GM18498 (cell line): ENCODE measurements around the gene FHIT.
"Not testable (repeated sequence)": the region's sequence is repeated elsewhere in the genome, so short reads cannot be mapped to it uniquely, and the experiment has no call there.

Source experiments
- ATAC-seq: cut with Tn5 transposase; IDR thresholded peaks from one replicate; pipeline ENCODE4 v1.9.1; 2021; ENCODE audit warnings: mild to moderate bottlenecking, moderate library complexity; ENCODE audit not compliant: unreplicated experiment

The FHIT gene

DNA sequence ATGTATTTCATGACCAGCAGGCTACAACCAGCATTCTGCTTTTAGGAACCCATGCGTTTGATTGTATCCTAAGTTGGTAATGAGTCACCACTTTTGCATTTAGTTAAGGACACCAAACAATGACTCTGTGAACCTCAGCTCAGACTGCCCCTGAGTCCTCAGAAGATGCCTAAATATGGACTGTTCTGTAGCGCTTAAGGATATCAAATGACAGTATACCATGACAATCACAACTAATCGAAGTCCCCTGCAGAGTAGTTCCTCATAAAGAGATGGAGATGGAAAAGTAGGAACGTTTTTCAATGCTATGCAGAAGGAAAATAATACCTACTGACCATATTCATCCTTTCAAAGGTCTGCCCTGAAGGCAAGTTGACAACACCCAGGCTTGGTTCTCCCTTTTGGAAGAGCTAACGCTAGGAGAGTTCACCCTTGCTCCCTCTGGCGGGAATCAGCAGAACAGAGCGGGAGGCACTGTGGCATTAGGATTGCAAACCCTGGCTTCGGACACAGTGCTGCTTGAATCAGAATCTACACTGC, 508.6 kb downstream of the FHIT start:
- no peak for ATAC-seq

DNA sequence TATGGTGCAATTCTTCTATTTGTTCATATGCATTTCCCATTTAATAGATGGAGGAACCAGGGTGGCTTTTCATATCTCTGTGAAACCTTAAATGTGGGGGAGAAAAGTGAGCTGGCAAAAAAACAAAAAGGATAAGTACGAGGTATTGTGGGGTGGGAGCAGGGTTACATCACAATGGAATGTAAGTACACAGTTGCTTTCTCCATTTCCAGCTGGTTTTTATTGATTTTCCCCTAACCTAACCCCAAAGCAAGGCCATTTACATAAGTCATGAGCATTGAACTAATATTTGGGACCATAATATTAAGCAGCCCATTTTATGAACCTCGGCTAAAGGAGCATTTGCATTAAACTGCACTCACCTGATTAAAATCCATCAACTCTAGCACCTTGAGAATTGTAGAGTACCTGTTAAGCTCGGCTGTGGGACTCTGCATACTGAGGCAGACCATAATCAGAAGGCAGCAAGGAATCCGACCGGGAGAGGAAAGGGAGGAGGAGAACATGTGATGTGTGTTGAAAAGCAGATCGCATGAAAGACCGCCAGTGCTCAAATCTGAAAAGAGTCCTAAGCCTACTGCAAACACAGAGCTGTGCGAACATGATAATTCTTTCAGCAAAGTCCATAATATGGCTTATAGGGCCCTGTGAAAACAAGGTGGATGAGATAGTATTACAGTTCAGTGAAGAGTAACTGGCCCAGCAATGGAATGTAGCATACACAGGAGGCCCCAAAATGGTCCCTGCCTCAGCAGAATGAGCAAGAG, 513.4 kb downstream of the FHIT start:
- no peak for ATAC-seq

DNA sequence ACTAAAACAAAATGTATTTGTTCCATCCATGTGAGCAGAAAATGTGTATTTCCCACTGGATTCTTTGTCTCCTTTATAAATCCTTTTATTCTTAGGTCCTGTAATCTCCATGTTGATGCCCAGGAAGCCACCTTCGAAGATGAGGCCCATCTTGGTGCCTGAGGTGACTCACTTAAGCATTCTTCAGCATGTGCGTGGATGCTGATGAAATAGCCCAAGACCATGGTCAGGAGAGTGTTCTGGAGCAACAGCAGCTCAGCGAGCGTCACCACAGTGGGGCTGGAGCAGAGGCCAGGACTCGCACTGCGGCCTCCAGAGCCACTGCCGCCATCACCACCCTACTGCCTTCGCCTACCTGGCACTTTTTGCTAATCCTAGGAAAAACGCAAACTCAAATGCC, 520.9 kb downstream of the FHIT start:
- ATAC-seq = no peak

DNA sequence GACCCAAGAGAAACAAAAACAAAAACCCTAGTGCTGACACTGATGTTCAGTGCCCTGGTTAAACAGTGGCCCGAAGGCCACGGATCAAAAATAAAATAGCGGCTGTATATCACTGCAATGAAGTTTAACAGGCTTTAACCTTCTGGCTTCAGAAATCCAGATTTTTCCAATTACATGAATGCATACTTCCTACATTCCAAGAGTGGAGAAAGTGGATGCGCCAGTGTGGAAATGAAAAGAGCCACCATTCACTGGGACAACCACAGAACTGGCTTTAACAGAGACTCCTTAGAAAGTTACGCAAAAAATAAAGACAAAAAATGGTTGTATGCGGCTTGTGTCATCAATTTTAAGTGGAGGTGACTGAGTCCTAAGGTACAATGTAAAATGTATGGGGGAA, 522.2 kb downstream of the FHIT start:
- no peak for ATAC-seq

DNA sequence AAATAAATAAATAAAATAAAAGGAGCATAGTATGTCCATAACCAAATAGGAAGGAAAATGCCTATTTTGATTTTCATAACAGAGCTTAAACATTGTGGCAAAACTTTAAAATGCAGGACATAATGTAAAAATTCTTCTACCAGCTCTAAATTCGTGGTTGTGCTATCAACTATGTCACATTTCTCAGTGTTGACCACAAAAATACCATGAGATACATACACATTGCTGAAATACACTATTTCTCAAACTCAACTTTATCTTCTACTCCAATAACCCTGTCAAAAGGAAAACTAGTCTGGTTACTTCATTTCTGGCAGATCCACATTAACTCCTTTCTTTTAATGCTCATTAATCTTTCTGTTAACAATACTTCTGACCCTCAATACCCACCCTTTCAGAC, 523.2 kb downstream of the FHIT start:
- ATAC-seq = no peak

DNA sequence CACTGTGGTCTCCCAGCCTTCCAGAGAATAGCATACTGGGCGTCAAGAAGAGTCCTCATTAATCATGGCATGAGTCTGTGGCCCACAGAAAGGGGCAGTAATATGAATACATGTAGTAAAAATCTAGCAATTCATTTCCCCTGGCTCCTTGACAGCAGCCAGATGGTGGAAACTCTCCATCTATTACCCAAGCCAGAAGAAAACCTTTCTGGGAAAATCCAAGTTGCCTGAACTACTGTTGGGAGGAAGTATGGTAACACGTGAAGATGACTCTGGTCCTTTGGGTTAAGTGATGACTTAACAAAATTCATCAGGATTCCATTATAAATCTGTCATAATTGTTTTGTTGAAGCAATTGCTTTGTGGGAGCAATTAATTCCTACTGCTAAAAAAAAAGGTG, 530.5 kb downstream of the FHIT start:
- ATAC-seq = no peak

DNA sequence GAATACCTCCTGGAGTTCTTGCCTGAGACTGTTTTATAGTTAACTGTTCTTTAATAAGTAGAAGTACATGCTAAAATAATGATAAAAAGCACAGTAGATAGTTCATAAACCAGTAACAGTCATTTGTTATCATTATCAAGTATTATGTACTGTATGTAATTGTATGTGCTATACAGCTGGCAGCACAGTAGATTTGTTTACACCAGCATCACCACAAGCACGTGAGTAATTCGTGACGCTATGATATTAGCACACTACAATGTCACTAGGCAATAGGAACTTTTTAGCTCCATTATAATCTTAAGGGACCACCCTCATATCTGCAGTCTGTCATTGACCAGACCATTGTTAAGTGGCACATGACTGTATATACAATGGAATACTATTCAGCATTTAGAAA, 534.7 kb downstream of the FHIT start:
- ATAC-seq = no peak

DNA sequence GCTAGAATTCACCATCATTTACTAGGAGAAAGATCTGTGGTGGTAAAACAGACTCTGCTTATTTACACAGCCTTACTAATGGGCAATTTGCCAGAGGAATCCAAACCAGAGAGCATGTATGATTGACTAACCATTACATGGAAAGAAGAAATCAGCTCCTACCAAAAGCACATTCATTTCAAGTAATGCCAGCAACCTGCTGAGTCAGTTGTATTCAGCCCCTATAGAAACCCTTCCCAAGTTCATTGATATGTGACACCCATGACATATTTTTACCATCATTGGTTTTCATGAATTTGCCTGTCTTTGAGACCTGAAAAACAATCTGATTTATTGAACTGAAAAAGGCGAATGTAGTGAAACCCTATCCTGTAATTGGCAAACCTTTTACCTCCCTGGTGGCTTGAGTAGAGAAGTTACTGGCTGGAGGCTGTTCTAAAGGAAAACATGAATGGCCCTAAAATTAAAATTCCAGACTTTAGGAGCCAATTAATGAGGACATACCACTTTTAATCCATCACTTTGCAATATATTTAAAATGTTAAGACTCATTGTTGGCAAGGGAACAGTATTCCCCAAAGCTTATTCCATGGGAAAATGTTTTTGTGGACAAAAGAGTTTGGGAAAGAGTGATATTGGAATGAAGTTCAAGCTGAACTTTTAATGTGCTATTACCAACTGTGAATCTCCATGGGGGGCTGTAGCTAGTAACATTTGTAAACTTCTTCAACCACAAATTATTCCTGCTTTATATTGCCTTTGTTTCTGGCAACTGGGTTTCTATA, 542.9 kb downstream of the FHIT start:
- ATAC-seq = no peak

DNA sequence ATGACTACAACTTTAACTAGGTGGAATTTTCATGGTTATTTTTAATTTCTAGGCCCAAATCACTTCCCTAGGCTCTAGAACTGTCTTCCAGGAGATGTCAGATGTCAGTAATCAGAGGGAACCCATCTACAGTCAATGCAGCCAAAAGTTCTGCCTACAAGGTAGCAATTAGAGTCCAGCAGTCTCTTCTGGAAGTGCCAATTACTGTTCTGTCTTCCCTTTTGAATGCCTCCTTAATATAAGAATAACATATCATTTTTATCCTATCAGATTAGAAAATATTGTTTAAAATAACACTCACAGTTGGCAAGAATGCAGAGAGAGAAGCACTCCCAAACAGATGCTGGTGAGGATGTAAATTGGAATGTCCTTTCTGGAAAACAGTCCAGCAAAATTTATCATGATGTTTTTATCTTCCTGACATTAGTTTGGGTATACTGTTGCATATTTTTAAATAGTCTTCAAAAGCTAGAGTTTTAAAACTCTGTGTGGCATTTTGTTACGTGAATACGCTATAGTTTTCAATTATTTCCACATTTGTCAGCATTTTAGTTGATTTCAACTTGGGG, 543.7 kb downstream of the FHIT start:
- no peak for ATAC-seq

DNA sequence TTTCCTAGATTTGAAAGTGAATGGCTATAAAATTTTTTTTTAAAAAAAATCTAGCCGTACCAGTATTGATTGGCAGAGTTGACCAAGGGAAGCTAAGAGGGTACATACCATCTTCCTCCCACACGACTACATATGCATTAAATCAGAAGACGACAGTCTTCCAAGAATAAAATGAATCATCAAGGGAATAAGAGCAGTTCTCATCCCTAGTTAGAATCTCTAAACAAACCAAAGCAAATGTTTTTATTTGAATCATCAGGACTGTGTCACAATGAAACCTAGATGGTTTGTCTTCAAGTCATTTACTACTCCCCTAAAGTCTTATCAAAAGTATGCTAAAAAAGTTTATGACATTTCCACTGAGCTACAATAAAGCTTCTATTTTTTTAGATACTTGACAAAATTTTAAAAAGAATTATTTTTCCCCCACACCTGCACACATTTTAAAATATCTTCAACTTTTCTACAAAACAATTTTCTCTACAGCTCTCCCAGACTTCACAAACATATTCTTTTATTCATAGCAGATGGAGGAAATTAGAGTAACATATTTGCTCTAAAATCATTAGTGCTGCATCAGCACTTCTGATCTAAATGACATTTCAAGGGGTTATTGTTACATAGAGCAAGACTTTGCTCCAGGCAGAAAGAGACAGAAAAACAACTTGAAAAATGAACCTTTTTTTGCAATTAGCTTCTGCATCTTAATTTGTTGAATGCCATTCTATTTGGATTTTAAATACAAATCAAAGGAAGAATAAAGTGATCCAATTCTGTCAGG, 547.1 kb downstream of the FHIT start:
- ATAC-seq = no peak

DNA sequence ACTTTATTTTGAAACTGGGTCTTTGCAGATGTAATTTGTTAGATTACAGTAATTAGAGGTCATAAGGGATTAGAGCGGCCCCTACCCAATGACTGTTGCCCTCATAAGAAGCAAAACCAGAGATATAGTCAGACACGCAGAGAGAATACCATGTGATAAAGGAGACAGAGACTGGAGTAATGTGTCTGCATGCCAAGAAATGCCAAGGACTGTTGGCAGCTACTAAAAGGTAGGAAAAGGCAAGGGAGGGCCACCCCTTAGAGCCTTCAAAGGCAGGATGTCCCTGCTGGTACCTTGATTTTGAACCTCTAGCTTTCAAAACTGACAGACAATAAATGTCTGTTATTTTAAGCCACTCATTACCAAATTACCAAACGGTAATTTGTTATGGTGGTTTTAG, 548.2 kb downstream of the FHIT start:
- ATAC-seq = no peak

DNA sequence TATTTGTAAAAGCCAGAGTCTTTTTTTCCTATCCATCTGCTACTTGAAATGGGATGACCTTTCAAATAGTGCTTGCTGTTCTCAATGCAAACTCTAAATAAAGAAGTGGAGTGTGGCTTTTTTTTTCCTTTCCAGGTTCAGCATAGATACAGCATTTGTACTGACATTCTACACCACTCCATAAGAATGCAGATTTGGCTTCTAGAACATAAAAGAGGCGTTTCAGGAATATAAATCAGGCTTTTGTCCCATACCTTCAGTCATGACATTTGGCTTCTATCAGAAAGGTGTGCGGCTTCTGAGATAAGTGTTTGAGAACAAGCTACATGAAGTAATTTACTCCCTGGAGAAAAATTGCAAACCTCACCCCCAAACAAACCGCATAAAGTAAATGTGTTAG, 553.1 kb downstream of the FHIT start:
- no peak for ATAC-seq

DNA sequence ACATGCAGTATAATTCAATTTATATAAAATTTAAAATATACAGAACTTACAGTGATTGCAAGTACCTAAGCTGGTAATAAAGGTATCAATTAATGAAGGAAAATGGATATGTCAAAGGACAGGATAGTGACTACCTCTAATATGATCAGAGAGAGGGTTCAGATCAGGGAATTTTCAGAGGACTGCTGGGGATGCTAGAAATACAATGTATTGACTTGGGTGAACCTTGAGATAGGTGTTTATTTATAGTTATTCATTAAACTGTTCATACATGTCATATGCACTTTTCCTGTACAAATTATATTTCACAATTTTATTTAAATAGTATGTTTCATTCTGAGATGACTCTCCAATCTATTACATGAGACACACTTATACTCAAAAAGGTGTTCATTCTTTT, 554.1 kb downstream of the FHIT start:
- ATAC-seq = no peak

DNA sequence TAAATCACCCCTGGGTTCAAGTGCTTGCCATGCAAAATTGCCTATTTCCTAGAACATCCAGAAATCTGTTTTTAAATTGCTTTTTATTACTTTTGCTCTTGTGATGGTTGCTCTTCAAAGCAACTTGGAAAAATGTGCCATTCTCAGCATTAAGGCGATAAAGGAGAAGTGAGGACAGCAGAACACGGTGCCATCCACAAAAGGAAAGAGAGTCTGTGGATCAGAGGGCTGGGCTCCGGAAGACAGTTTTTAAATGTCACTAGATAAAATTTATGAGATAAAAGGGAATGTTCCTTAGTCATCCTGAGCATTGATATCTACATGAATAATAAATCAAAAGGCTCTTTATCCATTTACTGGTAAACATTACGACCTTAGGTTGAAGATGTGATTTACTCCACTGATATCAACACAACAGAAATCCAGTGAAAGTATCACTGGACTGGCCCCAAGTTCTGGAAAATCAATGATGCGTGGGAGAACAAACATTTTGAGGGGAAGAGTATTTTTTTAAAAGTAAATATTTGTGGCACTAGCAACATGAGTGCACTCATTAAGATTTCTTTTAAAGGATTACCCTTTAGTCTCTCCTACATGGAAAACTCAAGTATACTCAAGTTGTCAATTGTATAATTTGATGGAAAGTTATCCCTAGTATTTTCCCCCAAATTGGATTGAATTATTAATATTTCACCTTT, 554.7 kb downstream of the FHIT start:
- no peak for ATAC-seq

DNA sequence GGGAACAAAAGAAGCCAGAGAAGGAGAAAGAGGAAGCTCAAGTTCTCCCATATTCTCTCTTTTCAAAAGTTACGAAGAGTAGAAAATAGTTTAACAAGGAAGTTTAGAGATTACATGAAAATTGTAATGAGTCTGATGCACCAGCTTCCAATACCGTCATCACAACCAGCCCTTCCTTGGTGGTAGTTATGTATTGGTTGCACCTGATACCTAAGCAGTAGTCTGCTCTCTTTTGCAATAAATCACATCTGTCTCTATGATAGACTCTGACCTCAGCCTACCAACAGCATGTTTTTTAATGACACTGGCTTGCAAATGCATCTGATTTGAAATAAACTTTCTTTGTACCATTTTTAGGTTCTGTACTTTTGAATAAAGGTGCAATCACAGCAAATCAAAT, 575.8 kb downstream of the FHIT start:
- ATAC-seq = no peak

DNA sequence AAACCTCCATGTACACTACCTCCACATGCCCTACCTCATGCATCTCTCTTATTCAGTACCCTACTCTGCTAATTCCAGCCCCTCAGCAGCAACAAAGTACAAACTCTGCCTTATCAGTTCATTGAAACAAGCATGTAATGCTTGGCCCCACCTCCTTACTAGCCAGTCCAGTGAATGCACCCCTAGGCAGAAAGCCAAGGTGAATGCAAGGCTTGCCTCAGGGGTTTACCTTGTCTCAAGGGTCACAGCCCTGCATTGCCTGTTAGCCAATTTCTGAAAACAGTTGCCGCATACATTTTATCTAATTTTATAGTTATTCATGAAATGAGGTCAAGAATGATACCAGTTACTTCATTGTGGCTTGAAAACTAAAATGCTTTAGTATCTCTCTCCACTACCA, 576.4 kb downstream of the FHIT start:
- ATAC-seq = no peak

DNA sequence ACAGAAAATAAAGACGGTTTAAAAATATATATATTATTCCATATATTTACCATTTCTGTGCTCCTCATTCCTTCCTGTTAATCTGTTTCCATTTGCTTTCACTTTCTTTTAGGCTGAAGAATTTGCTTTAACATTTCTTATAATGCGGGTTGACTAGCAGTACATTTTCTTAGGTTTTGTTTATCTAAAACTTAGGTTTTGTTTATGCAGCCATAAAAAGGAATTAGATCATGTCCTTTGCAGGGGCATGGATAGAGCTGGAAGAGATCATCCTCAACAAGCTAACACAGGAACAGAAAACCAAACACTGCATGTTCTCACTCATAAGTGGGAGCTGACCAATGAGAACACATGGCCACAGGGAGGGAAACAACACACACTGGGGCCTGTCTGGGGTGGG, 578.1 kb downstream of the FHIT start:
- ATAC-seq = no peak

DNA sequence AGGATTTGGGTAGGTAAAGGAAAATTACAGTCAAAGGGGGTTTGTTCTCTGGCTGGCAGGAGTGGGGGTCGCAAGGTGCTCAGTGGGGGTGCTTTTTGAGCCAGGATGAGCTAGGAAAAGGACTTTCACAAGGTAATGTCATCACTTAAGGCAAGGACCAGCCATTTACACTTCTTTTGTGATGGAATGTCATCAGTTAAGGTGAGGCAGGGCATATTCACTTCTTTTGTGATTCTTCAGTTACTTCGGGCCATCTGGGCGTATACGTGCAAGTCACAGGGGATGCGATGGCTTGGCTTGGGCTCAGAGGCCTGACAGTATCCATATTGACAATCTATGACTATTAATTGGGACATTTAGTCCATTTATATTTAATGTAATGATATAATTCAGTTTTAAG, 578.9 kb downstream of the FHIT start:
- ATAC-seq = not testable (repeated sequence)

DNA sequence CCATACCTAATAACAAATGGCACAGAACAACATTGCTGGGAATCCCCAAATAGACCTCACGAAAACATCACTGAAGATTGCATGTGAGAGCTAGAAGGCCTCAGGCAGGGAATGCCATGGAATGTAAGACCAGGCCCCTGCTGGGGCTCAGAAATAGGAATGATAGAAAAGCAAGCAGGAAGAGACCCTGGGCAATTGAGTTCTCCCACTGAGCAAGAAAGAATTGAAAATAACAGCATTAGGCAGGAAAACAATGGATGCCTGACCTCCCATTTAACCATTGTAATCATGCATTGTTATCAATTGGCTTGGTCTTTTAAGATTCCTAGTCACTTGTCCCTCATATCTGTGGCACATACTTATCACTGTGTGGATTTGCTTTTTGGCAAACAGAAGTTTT, 581.6 kb downstream of the FHIT start:
- ATAC-seq = no peak

DNA sequence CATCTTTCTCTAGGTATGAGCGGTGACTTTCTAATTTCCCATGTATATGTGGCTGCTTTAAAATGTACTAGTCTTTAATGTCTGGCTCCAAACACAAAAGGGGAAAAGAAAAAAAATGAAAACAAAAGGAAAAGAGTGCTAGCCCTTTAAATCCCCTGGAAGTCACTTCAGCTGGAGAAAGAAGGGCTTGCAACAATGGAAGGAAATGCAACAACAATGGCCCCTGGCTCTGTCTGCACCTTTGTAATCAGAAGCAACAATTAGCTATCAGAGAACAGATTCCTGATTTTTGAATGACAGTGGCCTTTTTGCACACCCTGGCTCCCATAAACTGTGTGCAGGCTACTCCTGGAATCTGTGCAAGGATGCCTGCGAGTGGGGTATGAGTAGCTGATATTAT, 591.2 kb downstream of the FHIT start:
- ATAC-seq = no peak

DNA sequence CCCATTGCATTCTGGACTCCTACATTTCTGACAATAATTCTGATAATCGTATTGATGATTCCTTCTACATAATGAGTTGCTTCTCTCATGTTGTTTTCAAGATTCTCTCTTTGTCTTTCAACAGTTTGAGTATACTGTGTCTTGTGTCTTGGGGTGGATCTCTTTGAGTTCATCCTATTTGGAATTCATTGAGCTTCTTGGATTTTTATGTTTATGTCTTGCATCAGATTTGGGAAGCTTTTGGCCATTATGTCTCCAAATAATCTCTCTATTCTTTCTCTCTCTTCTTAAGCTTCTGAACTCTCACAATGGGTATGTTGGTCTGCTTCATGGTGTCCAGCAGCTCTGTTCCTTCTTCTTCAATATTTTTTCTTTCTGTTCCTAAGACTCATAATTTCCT, 592.2 kb downstream of the FHIT start:
- no peak for ATAC-seq
